A549 (cell line): ENCODE results near the gene PHB1. TPM values are rescaled to one million over a fixed set of nuclear protein-coding genes. Genes with fewer than 3 reads are reported as not detected.
A peak's percentile ranks its signal among the peaks of the same experiment; 100 is the strongest.
"Not testable (repeated sequence)": the region's sequence is repeated elsewhere in the genome, so short reads cannot be mapped to it uniquely, and the experiment has no call there.

ENCODE experiments used
- ATAC-seq, 2 experiments: fragments of 200-7000 bp in 1 of 2; fragments of >200 bp in 1 of 2; cut with Nextera tagmentation in 1 of 2; cut with Tn5 transposase in 1 of 2; 3 replicates each; pipeline versions ENCODE4 v1.8.0 to v1.9.1; 2018 to 2020; ENCODE audit warnings: mild to moderate bottlenecking in 1 of 2, moderate library complexity in 1 of 2
- CTCF ChIA-PET: fragments of 300-600 bp; sonication (Branson Sonifier 250); formaldehyde crosslinking; extraction: SDS; loops from one replicate; lab custom pipeline; 2021; ENCODE audit warnings: antibody characterized with exemption, inconsistent platforms; lab: Yijun Ruan, JAX
- POLR2A ChIA-PET: fragments of 350-600 bp; formaldehyde crosslinking; extraction: SDS; loops from one replicate; lab custom pipeline; 2021; ENCODE audit warnings: antibody characterized with exemption, inconsistent platforms; lab: Yijun Ruan, JAX
- DNase-seq, 2 experiments: peaks; one replicate each; pipeline versions ENCODE4 v3.0.0 to v3.0.0-alpha.2; 2011 to 2016; ENCODE audit warnings: low read depth in 1 of 2, low spot score in 1 of 2
- FAIRE-seq: peaks from 2 replicates; lab custom pipeline; 2011; peaks lifted over from hg19 to GRCh38; lab: Jason Lieb, UNC
- H3K27ac ChIP-seq, 2 experiments: fragments of >200 bp; sonication (Bioruptor Twin); formaldehyde crosslinking; 3 replicates each; pipeline ENCODE4 v1.5.1; 2016 to 2017
- H3K4me1 ChIP-seq: fragments of >200 bp; sonication (Bioruptor Twin); formaldehyde crosslinking; 3 replicates; pipeline ENCODE4 v1.6.1; 2016
- H3K4me2 ChIP-seq: fragments of >200 bp; sonication (Bioruptor Twin); formaldehyde crosslinking; 3 replicates; pipeline ENCODE4 v1.6.1; 2016
- H3K4me3 ChIP-seq: fragments of >200 bp; sonication (Bioruptor Twin); formaldehyde crosslinking; 3 replicates; pipeline ENCODE4 v1.5.1; 2016
- H3K9me3 ChIP-seq: fragments of >200 bp; sonication (Bioruptor Twin); formaldehyde crosslinking; 3 replicates; pipeline ENCODE4 v1.6.1; 2016
- CHD4 ChIP-seq: fragments of 200-600 bp; sonication (generic); IDR thresholded peaks from 2 replicates; pipeline ENCODE4 v1.6.1; 2016; ENCODE audit warnings: antibody characterized with exemption, mild to moderate bottlenecking, borderline replicate concordance
- CTCF ChIP-seq: fragments of >200 bp; sonication (Bioruptor Twin); formaldehyde crosslinking; IDR thresholded peaks from 3 replicates; pipeline ENCODE4 v1.5.1; 2016
- EHMT2 ChIP-seq: fragments of 200-600 bp; sonication (generic); IDR thresholded peaks from 2 replicates; pipeline ENCODE4 v1.6.1; 2016; ENCODE audit warnings: antibody characterized with exemption, low read depth, mild to moderate bottlenecking, moderate library complexity
- ELK1 ChIP-seq: fragments of 150-350 bp; IDR thresholded peaks from 2 replicates; pipeline ENCODE4 v1.6.1; 2014; ENCODE audit warnings: low read depth, mild to moderate bottlenecking, low read length
- FOSB ChIP-seq: fragments of 250-450 bp; sonication (Bioruptor Pico); IDR thresholded peaks from 2 replicates; pipeline ENCODE4 v1.5.0; 2020; ENCODE audit warnings: mild to moderate bottlenecking, moderate library complexity
- HDAC2 ChIP-seq: fragments of 200-600 bp; sonication (generic); IDR thresholded peaks from 2 replicates; pipeline ENCODE4 v1.6.1; 2016
- HOXB13 ChIP-seq: fragments of 250-450 bp; sonication (Bioruptor Pico); IDR thresholded peaks from 2 replicates; pipeline ENCODE4 v1.5.0; 2020; ENCODE audit warnings: low read depth, mild to moderate bottlenecking, moderate library complexity
- KDM1A ChIP-seq: fragments of 200-600 bp; sonication (generic); IDR thresholded peaks from 2 replicates; pipeline ENCODE4 v1.6.1; 2016; ENCODE audit warnings: low read depth, mild to moderate bottlenecking
- KDM5A ChIP-seq: fragments of 200-600 bp; sonication (generic); IDR thresholded peaks from 2 replicates; pipeline ENCODE4 v1.6.1; 2016; ENCODE audit warnings: antibody characterized with exemption, mild to moderate bottlenecking
- NFE2L2 ChIP-seq: fragments of 150-350 bp; conservative IDR thresholded peaks from 2 replicates; pipeline ENCODE4 v1.6.1; 2014; ENCODE audit warnings: low read length
- RAD21 ChIP-seq, 2 experiments: fragments of >200 bp in 1 of 2; sonication (Bioruptor Twin) in 1 of 2; formaldehyde crosslinking in 1 of 2; IDR thresholded peaks in 1 of 2; conservative IDR thresholded peaks in 1 of 2; 2 replicates in 1 of 2; 3 replicates in 1 of 2; pipeline ENCODE4 v1.6.1; 2012 to 2018; ENCODE audit warnings: inconsistent platforms in 1 of 2
- RCOR1 ChIP-seq: fragments of 150-350 bp; IDR thresholded peaks from 2 replicates; pipeline ENCODE4 v1.6.1; 2014; ENCODE audit warnings: antibody characterized with exemption, low read length, low read depth
- RNF2 ChIP-seq: fragments of 200-600 bp; sonication (generic); IDR thresholded peaks from 2 replicates; pipeline ENCODE4 v1.6.1; 2016; ENCODE audit warnings: low read depth, mild to moderate bottlenecking, antibody characterized with exemption, moderate library complexity, borderline replicate concordance
- SREBF2 ChIP-seq: fragments of 450-650 bp; IDR thresholded peaks from 2 replicates; pipeline ENCODE4 v1.6.1; 2014; ENCODE audit warnings: mild to moderate bottlenecking, moderate library complexity
- ZC3H11A ChIP-seq: fragments of 450-650 bp; IDR thresholded peaks from 2 replicates; pipeline ENCODE4 v1.6.1; 2014; ENCODE audit warnings: antibody characterized with exemption, mild to moderate bottlenecking
- ZSCAN20 ChIP-seq: fragments of 250-450 bp; sonication (Bioruptor Pico); IDR thresholded peaks from 2 replicates; pipeline ENCODE4 v1.8.0; 2022; ENCODE audit warnings: mild to moderate bottlenecking, moderate library complexity
- WGBS: methylation state at CpG from one replicate; pipeline ENCODE4 v1.1.6; 2017; ENCODE audit errors: missing lambda C conversion rate; 5-methylcytosine and 5-hydroxymethylcytosine counted together
- polyA plus RNA-seq, 4 experiments: library from polyadenylated mRNA; depleted of rRNA in 3 of 4; stranded (reverse); fragments of >200 nt; fragmentation: RNase III in 1 of 4; extraction: RNeasy Plus Mini Kit Qiagen cat#74134 plus additional on column Dnase treatment in 1 of 4; gene quantifications; 2 replicates in 3 of 4; 3 replicates in 1 of 4; pipeline ENCODE4 v1.2.3, GENCODE V29; 2011 to 2017
- TF ChIP-seq, protein P1 (sequence below): IDR thresholded peaks from 2 replicates; pipeline ENCODE4 v1.6.1; 2012

Gene PHB1
- polyA plus RNA-seq, 2 of the 4 experiments (the other 2 are of a cell fraction) = 432 to 480 TPM

- ChIA-PET POLR2A (no interaction called here), CTCF (interaction anchor here (0.8 to 17.3 kb wide), 11 partner anchors 10 to 252 kb away, joined by 3 to 317 read pairs (median 3); partner anchors contain the start of gene PHB1)
- ATAC-seq (no peak), DNase-seq (no peak), FAIRE-seq (no peak)
- Histone ChIP-seq H3K4me3 (no peak overlapping the region), H3K27ac (no peak overlapping the region), H3K4me1 (no peaks in the 10 kb centered on the region), H3K9me3 (peaks cover 37% of the 10 kb centered on the region), H3K4me2 (no peak overlapping the region)
- TF ChIP-seq SREBF2 (no peak), RCOR1 (no peak), CHD4 (no peak), RAD21 (conservative IDR thresholded peaks at IDR 0.05 in 1 of 2, IDR thresholded peaks at IDR 0.05 in 1 of 2) (no peak), ZC3H11A (no peak), ZSCAN20 (CRISPR knock-in tag) (no peak), FOSB (CRISPR knock-in tag) (no peak), ELK1 (no peak), KDM5A (no peak), HDAC2 (no peak), RNF2 (no peak), CTCF (no peak), HOXB13 (no peak), NFE2L2 (no peak)
- TF ChIP-seq, protein P1, sequence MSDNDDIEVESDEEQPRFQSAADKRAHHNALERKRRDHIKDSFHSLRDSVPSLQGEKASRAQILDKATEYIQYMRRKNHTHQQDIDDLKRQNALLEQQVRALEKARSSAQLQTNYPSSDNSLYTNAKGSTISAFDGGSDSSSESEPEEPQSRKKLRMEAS = no peak
Measured at GRCh38 chr17:49425004-49425286, 10.3 kb upstream of the PHB1 start.

- FAIRE-seq, DNase-seq, H3K4me3 ChIP-seq, ATAC-seq, POLR2A ChIA-PET, H3K27ac ChIP-seq, H3K4me2 ChIP-seq, H3K4me1 ChIP-seq: not testable (repeated sequence)
- WGBS = 46% methylated on average over 16 of the region's 16 CpGs
- peaks cover 37% of the 10 kb centered on the region for H3K9me3 ChIP-seq
- CTCF ChIA-PET = interaction anchor here (0.8 to 17.3 kb wide), 8 partner anchors 10 to 253 kb away, joined by 3 to 317 read pairs (median 3); no protein-coding TSS in a partner anchor
Measured at GRCh38 chr17:49424276-49425003, 9.8 kb upstream of the PHB1 start.

DNA sequence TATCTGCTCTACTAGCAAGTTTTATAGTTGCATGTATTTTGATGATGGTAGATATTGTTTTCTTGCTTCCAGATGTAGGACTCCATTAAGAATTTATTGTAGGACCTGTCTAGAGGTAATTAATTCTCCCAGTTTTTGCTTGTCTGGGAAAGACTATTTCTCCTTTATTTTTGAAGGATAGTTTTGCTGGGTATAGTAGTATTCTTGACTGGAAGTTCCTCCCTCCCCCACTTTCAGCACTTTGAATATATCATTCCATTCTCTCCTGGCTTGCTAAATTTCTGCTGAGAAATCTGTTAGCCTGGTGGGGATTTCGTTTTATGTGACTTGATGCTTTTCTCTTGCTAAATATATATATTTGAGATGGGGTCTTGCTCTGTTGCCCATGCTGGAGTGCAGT, 8.0 kb upstream of the PHB1 start:
- no peaks in the 10 kb centered on the region for H3K4me1 ChIP-seq
- POLR2A ChIA-PET = no interaction called here
- no peak for FAIRE-seq

DNA sequence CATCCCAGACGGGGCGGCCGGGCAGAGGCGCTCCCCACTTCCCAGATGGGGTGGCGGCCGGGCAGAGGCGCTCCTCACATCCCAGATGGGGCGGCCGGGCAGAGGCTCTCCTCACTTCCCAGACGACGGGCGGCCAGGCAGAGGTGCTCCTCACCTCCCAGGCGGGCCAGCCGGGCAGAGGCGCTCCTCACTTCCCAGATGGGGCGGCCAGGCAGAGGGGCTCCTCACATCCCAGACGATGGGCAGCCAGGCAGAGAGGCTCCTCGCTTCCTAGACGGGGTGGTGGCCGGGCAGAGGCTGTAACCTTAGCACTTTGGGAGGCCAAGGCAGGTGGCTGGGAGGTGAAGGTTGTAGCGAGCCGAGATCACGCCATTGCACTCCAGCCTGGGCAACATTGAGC, 5.1 kb upstream of the PHB1 start:
- WGBS = 64% methylated on average over 5 of the region's 23 CpGs
- H3K4me2 ChIP-seq, H3K4me1 ChIP-seq, ATAC-seq, CTCF ChIA-PET, H3K27ac ChIP-seq, H3K4me3 ChIP-seq, FAIRE-seq, DNase-seq, POLR2A ChIA-PET: not testable (repeated sequence)
- H3K9me3 ChIP-seq = peaks cover 19% of the 10 kb centered on the region

More for the DNA sequence above, 8.0 kb upstream of the PHB1 start:
- TF ChIP-seq KDM1A = 0 out of 2 replicates have a peak, but pooled peaks have one; percentile 36
- no peak for TF ChIP-seq EHMT2
- H3K9me3 ChIP-seq = peaks cover 37% of the 10 kb centered on the region
- H3K4me3 ChIP-seq = no peak overlapping the region
- 3% methylated on average over 1 of the region's 1 CpG for WGBS
- DNase-seq (no peak), ATAC-seq (no peak)
- no peak overlapping the region for H3K4me2 ChIP-seq
- H3K27ac ChIP-seq = no peak overlapping the region
- CTCF ChIA-PET = interaction anchor here (1.3 to 3.0 kb wide), 2 partner anchors 13 to 134 kb away, joined by 5 to 22 read pairs; no protein-coding TSS in a partner anchor

- H3K4me3 ChIP-seq, POLR2A ChIA-PET, H3K4me2 ChIP-seq, H3K4me1 ChIP-seq, CTCF ChIA-PET, DNase-seq, FAIRE-seq, ATAC-seq, H3K27ac ChIP-seq: not testable (repeated sequence)
- H3K9me3 ChIP-seq = peaks cover 15% of the 10 kb centered on the region
- 64% methylated on average over 15 of the region's 32 CpGs for WGBS
Measured at GRCh38 chr17:49418754-49419740, 4.4 kb upstream of the PHB1 start.
